NCI-H524 (cell line): ENCODE measurements around the gene VWA7.
"Not testable (repeated sequence)": the region's sequence is repeated elsewhere in the genome, so short reads cannot be mapped to it uniquely, and the experiment has no call there.

Experiments used
- DNase-seq, 2 experiments: peaks; one replicate each; lab custom pipeline; 2025; lab: John Stamatoyannopoulos, UW

Gene VWA7, protein sequence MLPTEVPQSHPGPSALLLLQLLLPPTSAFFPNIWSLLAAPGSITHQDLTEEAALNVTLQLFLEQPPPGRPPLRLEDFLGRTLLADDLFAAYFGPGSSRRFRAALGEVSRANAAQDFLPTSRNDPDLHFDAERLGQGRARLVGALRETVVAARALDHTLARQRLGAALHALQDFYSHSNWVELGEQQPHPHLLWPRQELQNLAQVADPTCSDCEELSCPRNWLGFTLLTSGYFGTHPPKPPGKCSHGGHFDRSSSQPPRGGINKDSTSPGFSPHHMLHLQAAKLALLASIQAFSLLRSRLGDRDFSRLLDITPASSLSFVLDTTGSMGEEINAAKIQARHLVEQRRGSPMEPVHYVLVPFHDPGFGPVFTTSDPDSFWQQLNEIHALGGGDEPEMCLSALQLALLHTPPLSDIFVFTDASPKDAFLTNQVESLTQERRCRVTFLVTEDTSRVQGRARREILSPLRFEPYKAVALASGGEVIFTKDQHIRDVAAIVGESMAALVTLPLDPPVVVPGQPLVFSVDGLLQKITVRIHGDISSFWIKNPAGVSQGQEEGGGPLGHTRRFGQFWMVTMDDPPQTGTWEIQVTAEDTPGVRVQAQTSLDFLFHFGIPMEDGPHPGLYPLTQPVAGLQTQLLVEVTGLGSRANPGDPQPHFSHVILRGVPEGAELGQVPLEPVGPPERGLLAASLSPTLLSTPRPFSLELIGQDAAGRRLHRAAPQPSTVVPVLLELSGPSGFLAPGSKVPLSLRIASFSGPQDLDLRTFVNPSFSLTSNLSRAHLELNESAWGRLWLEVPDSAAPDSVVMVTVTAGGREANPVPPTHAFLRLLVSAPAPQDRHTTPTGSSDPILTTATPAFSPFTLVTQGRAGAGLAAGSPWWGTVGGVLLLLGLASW

DNA sequence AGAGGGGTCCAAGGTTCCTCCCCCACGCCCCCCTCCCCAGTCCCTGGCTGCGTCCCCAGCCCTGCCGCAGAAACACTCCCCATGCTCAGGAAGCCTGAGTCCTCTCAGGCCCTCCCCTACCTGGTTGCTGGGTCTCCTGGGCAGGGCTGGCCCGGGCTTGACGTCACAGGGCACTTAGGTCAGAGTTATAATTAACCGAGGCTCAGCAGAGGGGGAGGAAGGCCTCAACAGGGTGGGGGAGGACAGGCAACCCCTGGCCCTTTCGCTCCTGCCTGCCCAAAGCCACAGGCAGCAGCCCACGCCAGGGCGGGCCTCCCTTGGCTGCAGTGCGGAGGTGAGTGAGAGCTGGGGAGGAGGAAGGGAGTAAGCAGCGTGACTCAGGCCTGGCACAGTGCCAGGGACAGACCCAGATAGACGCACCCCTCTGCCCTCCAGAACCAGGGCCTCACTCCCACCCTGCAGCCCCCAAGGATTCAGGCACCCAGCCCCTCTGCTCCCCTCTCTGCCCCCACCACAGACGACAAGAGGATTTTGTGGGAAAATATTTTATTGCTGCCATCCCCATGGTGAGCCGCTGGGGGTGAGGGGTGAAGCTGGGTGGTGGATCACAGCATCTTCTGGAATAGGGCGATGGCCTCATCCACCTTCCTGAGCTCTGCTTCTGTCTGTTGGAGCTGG lies at the start of gene VWA7:
TSS of gene VWA7 (minus strand) at position 340 of the 678 bp plus-strand sequence. CDS start 549 bp downstream, outside the sequence.
- DNase-seq, result peak in 1 of 2 experiments; percentile 31

GRCh38 chr6:31826793-31827285 lies 49.7 kb upstream of the VWA7 start:
- peak; percentile 66 to 78 for DNase-seq

DNA sequence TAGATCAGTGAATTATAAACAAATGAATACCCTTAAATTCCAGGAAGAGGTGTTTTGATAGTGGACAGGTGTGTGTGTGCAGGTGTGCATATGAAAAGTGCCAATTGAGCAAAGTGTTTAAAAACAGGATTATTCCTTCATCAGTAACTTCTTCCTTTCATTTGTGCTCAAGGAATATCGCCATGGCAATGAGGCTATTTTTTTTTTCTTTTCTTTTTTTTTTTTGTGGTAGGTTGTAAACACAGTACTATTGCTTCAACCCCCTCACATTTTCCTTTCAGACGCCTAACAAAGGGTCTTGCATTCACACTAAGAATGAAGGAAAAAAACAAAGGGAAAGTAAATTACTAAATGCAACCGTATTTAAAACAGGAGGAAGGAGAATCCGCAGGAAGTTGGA lies 48.4 kb upstream of the VWA7 start:
- no peak for DNase-seq

GRCh38 chr6:31823592-31824196 lies 46.6 kb upstream of the VWA7 start:
- DNase-seq, result not testable (repeated sequence)

DNA sequence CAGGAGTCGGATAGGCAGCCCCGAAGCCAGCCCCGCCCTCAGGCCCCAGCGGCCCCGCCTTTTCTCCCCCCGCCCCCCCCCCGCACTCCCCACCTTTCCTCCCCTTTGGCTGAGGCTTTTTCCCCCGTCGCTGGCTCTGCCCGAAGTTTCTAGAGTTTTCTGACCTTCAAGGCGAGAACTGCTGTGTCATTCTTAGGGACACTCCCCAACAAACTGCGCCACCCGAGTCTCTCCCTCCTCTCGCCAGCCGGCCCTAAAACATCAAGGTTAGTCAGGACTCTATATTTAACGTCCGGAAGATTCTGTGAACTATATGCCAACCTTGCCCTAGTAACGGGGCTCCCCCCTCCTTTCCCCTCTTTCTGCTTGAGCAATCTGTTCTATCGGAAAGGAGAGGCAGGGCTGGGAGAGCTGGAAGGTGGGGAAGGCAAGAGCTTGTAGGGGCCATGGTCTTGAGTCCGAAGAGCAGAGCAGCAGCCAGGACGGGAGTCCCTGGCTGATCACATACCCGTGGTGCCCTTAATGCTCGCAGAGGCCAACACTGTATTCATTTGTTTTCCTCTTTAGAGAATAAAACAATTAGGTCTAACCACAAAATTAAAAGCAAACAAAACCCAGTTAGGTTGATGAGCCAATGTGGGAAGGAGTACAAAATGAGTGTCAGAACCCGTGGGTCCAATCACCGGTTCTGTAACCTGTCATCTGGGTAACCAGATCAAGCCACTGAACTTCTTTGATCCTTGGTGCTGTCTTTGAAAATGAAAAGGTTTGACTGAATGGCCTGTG lies 45.1 kb upstream of the VWA7 start:
- DNase-seq, result no peak

DNA sequence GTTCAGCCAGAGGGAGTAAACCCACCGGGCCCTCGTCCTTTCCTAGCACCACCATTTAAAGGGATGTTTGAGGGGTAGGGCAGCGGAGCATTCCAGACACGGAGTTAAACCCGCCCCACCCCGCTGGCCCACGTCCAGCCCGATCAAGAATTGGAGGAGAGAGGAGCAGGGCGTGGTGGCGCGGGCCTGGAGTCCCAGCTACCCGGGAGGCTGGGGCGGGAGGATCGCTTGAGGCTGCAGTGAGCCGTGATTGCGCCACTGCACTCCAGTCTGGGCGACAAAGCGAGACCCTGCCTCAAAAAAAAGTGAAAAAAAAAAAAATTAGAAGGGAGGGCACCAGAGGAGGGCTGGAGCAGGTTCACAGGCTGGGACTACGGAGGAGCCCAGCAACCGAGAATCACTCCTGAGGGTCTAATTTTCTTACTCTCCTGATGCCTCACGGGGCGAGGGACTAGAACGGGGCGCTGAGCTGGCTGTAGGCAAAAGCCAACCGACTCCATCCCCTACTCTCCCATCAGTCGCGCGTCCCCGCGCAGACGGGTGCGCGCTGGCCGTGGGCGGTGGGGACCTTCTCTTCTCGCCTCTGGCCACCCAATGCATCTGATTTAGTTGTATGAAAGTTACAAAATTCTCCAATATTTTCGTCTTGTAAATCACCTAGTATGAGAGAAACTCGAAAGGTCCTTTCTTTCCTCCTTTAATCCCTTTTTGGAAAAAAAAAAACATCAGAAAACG lies 44.3 kb upstream of the VWA7 start:
- peak in 1 of 2 experiments; percentile 21 for DNase-seq

DNA sequence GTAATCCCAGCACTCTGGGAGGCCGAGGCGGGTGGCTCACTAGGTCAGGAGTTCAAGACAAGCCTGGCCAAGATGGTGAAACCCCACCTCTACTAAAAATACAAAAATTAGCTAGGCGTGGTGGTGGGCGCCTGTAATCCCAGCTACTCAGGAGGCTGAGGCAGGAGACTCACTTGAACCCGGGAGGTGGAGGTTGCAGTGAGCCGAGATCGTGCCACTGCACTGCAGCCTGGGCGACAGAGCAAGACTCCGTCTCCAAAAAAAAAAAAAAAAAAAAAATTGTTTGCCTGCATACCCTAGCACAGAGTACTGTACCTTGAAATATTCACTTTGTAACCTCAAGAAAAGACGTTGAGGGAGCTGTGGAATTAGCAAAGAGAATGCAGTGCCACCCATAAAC lies 43.3 kb upstream of the VWA7 start:
- not testable (repeated sequence) for DNase-seq

DNA sequence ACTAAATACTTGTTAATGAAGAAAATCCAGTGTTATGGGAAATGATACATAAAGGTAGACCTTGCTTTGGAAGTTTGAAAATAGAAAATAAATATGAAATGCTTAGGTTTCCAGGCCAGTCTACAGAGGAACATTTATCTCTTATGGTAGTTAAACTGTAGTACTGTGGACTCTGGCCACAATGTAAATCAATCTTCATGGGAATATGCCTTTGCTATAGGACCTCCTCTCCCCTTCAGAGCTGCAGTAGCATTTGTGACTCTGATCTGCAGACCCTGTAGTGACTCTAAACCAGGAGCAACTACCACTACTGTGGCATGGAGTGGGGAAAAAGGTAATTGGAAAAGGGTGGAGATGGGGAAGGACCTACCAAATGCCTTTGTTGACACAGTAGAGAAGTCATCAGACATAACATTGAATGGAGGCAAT lies 42.8 kb upstream of the VWA7 start:
- no peak for DNase-seq

DNA sequence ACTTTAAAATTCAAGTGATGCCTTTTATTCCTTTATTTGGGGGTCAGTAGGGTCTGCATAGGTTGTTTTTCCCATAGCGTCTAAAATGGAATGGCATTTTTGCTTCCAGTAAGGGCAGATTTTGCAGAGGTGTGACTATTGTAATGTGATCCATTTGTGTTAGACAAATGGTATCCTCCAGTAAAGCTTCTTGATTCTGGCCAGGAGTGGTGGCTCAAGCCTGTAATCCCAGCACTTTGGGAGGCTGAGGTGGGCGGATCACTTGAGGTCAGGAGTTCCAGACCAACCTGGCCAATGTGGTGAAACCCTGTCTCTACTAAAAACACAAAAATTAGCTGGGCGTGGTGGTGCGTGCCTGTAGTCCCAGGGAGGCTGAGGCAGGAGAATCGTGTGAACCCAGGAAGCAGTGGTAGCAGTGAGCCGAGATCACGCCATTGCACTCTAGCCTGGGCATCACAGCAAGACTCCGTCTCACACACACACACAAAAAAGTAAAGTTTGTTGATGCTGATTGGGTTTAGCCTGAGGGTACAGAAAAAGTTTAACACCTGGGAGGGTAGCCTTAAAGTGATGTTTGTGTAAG lies 40.9 kb upstream of the VWA7 start:
- DNase-seq, result not testable (repeated sequence)

DNA sequence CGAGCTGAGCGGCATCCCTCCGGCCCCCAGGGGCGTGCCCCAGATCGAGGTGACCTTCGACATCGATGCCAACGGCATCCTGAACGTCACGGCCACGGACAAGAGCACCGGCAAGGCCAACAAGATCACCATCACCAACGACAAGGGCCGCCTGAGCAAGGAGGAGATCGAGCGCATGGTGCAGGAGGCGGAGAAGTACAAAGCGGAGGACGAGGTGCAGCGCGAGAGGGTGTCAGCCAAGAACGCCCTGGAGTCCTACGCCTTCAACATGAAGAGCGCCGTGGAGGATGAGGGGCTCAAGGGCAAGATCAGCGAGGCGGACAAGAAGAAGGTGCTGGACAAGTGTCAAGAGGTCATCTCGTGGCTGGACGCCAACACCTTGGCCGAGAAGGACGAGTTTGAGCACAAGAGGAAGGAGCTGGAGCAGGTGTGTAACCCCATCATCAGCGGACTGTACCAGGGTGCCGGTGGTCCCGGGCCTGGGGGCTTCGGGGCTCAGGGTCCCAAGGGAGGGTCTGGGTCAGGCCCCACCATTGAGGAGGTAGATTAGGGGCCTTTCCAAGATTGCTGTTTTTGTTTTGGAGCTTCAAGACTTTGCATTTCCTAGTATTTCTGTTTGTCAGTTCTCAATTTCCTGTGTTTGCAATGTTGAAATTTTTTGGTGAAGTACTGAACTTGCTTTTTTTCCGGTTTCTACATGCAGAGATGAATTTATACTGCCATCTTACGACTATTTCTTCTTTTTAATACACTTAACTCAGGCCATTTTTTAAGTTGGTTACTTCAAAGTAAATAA lies 40.2 kb upstream of the VWA7 start:
- DNase-seq, result not testable (repeated sequence)

GRCh38 chr6:31815025-31815838 lies 38.1 kb upstream of the VWA7 start, which contains the start of the genes HSPA1A and HSPA1L:
Gene HSPA1A (plus strand): TSS chr6:31815543. CDS start chr6:31815757, 214 bp downstream.
Gene HSPA1L (minus strand): TSS chr6:31815283. CDS start chr6:31811972, 3,311 bp downstream.
- peak; percentile 97 for DNase-seq

GRCh38 chr6:31814677-31815024 lies 37.5 kb upstream of the VWA7 start:
- DNase-seq, result peak; percentile 81 to 85

DNA sequence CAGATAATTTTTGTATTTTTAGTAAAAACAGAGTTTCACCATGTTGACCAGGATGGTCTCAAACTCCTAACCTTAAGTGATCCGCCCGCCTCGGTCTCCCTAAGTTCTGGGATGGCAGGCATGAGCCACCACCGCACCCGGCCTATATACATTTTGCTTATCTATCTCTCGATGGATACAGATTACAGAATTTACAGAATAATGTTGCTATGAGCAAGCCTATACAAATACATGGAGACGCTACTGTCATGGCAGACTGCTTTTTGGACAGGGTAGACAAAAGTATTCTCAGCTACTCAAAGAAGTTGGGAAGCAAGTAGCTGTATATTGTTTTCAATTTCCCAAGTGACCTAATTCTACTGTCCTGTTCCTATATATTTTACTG lies 36.3 kb upstream of the VWA7 start:
- DNase-seq, result no peak

- no peak for DNase-seq
These were observed 34.5 kb upstream of the VWA7 start for GRCh38 chr6:31811645-31812044.

DNA sequence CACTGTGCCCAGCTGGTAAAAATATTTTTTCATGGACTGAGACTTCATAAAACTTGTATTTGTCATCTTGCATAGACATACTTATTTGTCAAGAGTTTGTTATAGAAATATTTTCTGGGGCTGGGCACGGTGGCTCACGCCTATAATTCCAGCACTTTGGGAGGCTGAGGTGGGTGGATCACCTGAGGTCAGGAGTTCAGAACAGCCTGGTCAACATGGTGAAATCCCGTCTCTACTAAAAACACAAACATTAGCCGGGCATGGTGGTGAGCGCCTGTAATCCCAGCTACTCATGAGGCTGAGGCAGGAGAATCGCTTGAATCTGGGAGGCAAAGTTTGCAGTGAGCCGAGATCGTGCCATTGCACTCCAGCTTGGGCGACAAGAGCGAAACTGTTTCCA lies 31.5 kb upstream of the VWA7 start:
- not testable (repeated sequence) for DNase-seq

GRCh38 chr6:31806470-31807272 lies 29.5 kb upstream of the VWA7 start, which contains the start of gene LSM2:
Gene LSM2 (minus strand): TSS chr6:31806966. CDS start chr6:31806757, 209 bp downstream.
- peak; percentile 89 to 95 for DNase-seq

GRCh38 chr6:31805939-31806469 lies 28.9 kb upstream of the VWA7 start:
- no peak for DNase-seq
